Activated T-helper 17 cell treated with anti-CD3 and anti-CD28 coated beads, Interleukin-2, amount 50 U/mL, for 72 hours (primary cell): ENCODE results near the gene NAP1L4. TPM values are rescaled to one million over a fixed set of nuclear protein-coding genes. Genes with fewer than 3 reads are reported as not detected.

ENCODE experiments used
- ATAC-seq: fragments of 150-1000 bp; cut with Tn5 transposase; replicated peaks from 2 replicates; pipeline ENCODE4 v1.10.0; 2021; ENCODE audit warnings: mild to moderate bottlenecking, moderate library complexity
- H3K27ac Mint-ChIP-seq: one replicate; pipeline ENCODE4 v1.8.0; 2022; ENCODE audit warnings: mixed read lengths
- H3K27me3 Mint-ChIP-seq: one replicate; pipeline ENCODE4 v1.8.0; 2022; ENCODE audit warnings: mixed read lengths
- H3K36me3 Mint-ChIP-seq: one replicate; pipeline ENCODE4 v1.8.0; 2022; ENCODE audit warnings: low read depth, mild to moderate bottlenecking, mixed read lengths
- H3K4me1 Mint-ChIP-seq: one replicate; pipeline ENCODE4 v1.8.0; 2022; ENCODE audit warnings: mixed read lengths
- H3K4me3 Mint-ChIP-seq: one replicate; pipeline ENCODE4 v1.8.0; 2022; ENCODE audit warnings: mild to moderate bottlenecking, mixed read lengths
- H3K9me3 Mint-ChIP-seq: one replicate; pipeline ENCODE4 v1.8.0; 2022; ENCODE audit warnings: mixed read lengths
- total RNA-seq, 2 donors: library from RNA; stranded (reverse); gene quantifications; one replicate each; pipeline ENCODE4 v1.2.3, GENCODE V29; 2022

NAP1L4 gene
- total RNA-seq, 2 donors from 2014 or later, result 301 to 344 TPM

- Mint-ChIP-seq H3K27ac (no peak overlapping the region), H3K27me3 (no peaks in the 10 kb centered on the region), H3K4me1 (peaks cover 7% of the 10 kb centered on the region), H3K9me3 (no peaks in the 10 kb centered on the region), H3K36me3 (peaks cover 100% of the 10 kb centered on the region), H3K4me3 (no peak overlapping the region)
- ATAC-seq, result no peak
Measured at GRCh38 chr11:2968341-2968900, 23.7 kb downstream of the NAP1L4 start.

- Mint-ChIP-seq H3K9me3 (no peaks in the 10 kb centered on the region), H3K27me3 (no peaks in the 10 kb centered on the region), H3K4me3 (no peak overlapping the region), H3K4me1 (peaks cover 11% of the 10 kb centered on the region), H3K36me3 (peaks cover 100% of the 10 kb centered on the region), H3K27ac (no peak overlapping the region)
- no peak for ATAC-seq
Measured at GRCh38 chr11:2964782-2965181, 27.3 kb downstream of the NAP1L4 start.

- no peak for ATAC-seq
- H3K4me3 Mint-ChIP-seq, result no peak overlapping the region
- no peak overlapping the region for H3K27ac Mint-ChIP-seq
- peaks cover 100% of the 10 kb centered on the region for H3K36me3 Mint-ChIP-seq
- no peaks in the 10 kb centered on the region for H3K9me3 Mint-ChIP-seq
- H3K27me3 Mint-ChIP-seq, result no peaks in the 10 kb centered on the region
- peaks cover 11% of the 10 kb centered on the region for H3K4me1 Mint-ChIP-seq
Measured at GRCh38 chr11:2963761-2964160, 28.4 kb downstream of the NAP1L4 start.

- H3K27ac Mint-ChIP-seq, result peak overlapping the region; percentile 74
- no peaks in the 10 kb centered on the region for H3K27me3 Mint-ChIP-seq
- peak; percentile 16 for ATAC-seq
- peaks cover 100% of the 10 kb centered on the region for H3K36me3 Mint-ChIP-seq
- no peaks in the 10 kb centered on the region for H3K9me3 Mint-ChIP-seq
- peaks cover 11% of the 10 kb centered on the region for H3K4me1 Mint-ChIP-seq
- H3K4me3 Mint-ChIP-seq, result no peak overlapping the region
Measured at GRCh38 chr11:2963112-2963754, 28.9 kb downstream of the NAP1L4 start.

- no peak overlapping the region for H3K4me3 Mint-ChIP-seq
- ATAC-seq, result no peak
- peaks cover 100% of the 10 kb centered on the region for H3K36me3 Mint-ChIP-seq
- no peaks in the 10 kb centered on the region for H3K27me3 Mint-ChIP-seq
- peak overlapping the region; percentile 74 for H3K27ac Mint-ChIP-seq
- peaks cover 5% of the 10 kb centered on the region for H3K4me1 Mint-ChIP-seq
- H3K9me3 Mint-ChIP-seq, result no peaks in the 10 kb centered on the region
Measured at GRCh38 chr11:2961080-2961479, 31.0 kb downstream of the NAP1L4 start.

- H3K27ac Mint-ChIP-seq, result no peak overlapping the region
- no peak overlapping the region for H3K4me3 Mint-ChIP-seq
- peaks cover 100% of the 10 kb centered on the region for H3K36me3 Mint-ChIP-seq
- H3K9me3 Mint-ChIP-seq, result no peaks in the 10 kb centered on the region
- peaks cover 4% of the 10 kb centered on the region for H3K4me1 Mint-ChIP-seq
- H3K27me3 Mint-ChIP-seq, result no peaks in the 10 kb centered on the region
- no peak for ATAC-seq
Measured at GRCh38 chr11:2960139-2960538, 32.0 kb downstream of the NAP1L4 start.

GRCh38 chr11:2958251-2958650 lies 33.9 kb downstream of the NAP1L4 start:
- Mint-ChIP-seq H3K27me3 (no peaks in the 10 kb centered on the region), H3K4me3 (no peak overlapping the region), H3K27ac (no peak overlapping the region), H3K4me1 (peaks cover 4% of the 10 kb centered on the region), H3K9me3 (no peaks in the 10 kb centered on the region), H3K36me3 (peaks cover 100% of the 10 kb centered on the region)
- no peak for ATAC-seq

GRCh38 chr11:2955906-2956476 lies 36.1 kb downstream of the NAP1L4 start:
- Mint-ChIP-seq H3K27me3 (no peaks in the 10 kb centered on the region), H3K9me3 (no peaks in the 10 kb centered on the region), H3K36me3 (peaks cover 100% of the 10 kb centered on the region), H3K27ac (peak overlapping the region; percentile 63), H3K4me3 (no peak overlapping the region), H3K4me1 (peaks cover 12% of the 10 kb centered on the region)
- ATAC-seq, result no peak

- Mint-ChIP-seq H3K27ac (peak overlapping the region; percentile 58), H3K4me1 (peaks cover 18% of the 10 kb centered on the region), H3K4me3 (no peak overlapping the region), H3K27me3 (no peaks in the 10 kb centered on the region), H3K36me3 (peaks cover 100% of the 10 kb centered on the region), H3K9me3 (no peaks in the 10 kb centered on the region)
- no peak for ATAC-seq
Measured at GRCh38 chr11:2954263-2954662, 37.9 kb downstream of the NAP1L4 start.

- H3K4me3 Mint-ChIP-seq, result no peak overlapping the region
- H3K4me1 Mint-ChIP-seq, result peaks cover 34% of the 10 kb centered on the region
- no peak overlapping the region for H3K27ac Mint-ChIP-seq
- no peaks in the 10 kb centered on the region for H3K27me3 Mint-ChIP-seq
- no peak for ATAC-seq
- H3K36me3 Mint-ChIP-seq, result peaks cover 100% of the 10 kb centered on the region
- no peaks in the 10 kb centered on the region for H3K9me3 Mint-ChIP-seq
Measured at GRCh38 chr11:2952290-2952689, 39.8 kb downstream of the NAP1L4 start.

GRCh38 chr11:2951231-2952110 lies 40.7 kb downstream of the NAP1L4 start:
- peaks cover 100% of the 10 kb centered on the region for H3K36me3 Mint-ChIP-seq
- H3K4me3 Mint-ChIP-seq, result peak overlapping the region; percentile 12
- H3K4me1 Mint-ChIP-seq, result peaks cover 38% of the 10 kb centered on the region
- H3K27me3 Mint-ChIP-seq, result no peaks in the 10 kb centered on the region
- H3K9me3 Mint-ChIP-seq, result no peaks in the 10 kb centered on the region
- ATAC-seq, result peak; percentile 38
- peak overlapping the region; percentile 81 for H3K27ac Mint-ChIP-seq

- Mint-ChIP-seq H3K27ac (peak overlapping the region; percentile 81), H3K4me1 (peaks cover 45% of the 10 kb centered on the region)
Measured at GRCh38 chr11:2950825-2951224, 41.3 kb downstream of the NAP1L4 start.

GRCh38 chr11:2949920-2950319 lies 42.2 kb downstream of the NAP1L4 start:
- no peaks in the 10 kb centered on the region for H3K9me3 Mint-ChIP-seq
- peaks cover 100% of the 10 kb centered on the region for H3K36me3 Mint-ChIP-seq
- H3K4me1 Mint-ChIP-seq, result peaks cover 50% of the 10 kb centered on the region
- ATAC-seq, result no peak
- H3K27ac Mint-ChIP-seq, result peak overlapping the region; percentile 20
- H3K27me3 Mint-ChIP-seq, result no peaks in the 10 kb centered on the region
- no peak overlapping the region for H3K4me3 Mint-ChIP-seq

More at GRCh38 chr11:2950825-2951224, 41.3 kb downstream of the NAP1L4 start:
- peaks cover 100% of the 10 kb centered on the region for H3K36me3 Mint-ChIP-seq
- no peaks in the 10 kb centered on the region for H3K27me3 Mint-ChIP-seq
- ATAC-seq, result no peak
- peak overlapping the region; percentile 12 for H3K4me3 Mint-ChIP-seq
- H3K9me3 Mint-ChIP-seq, result no peaks in the 10 kb centered on the region

- Mint-ChIP-seq H3K9me3 (no peaks in the 10 kb centered on the region), H3K4me3 (no peak overlapping the region), H3K27me3 (no peaks in the 10 kb centered on the region), H3K27ac (no peak overlapping the region), H3K4me1 (peaks cover 50% of the 10 kb centered on the region), H3K36me3 (peaks cover 97% of the 10 kb centered on the region)
- ATAC-seq, result no peak
Measured at GRCh38 chr11:2947744-2948143, 44.4 kb downstream of the NAP1L4 start.
